ENCODE measurements around the gene NEDD1. TPM values are rescaled to one million over a fixed set of nuclear protein-coding genes. Genes with fewer than 3 reads are reported as not detected.

The NEDD1 gene, protein sequence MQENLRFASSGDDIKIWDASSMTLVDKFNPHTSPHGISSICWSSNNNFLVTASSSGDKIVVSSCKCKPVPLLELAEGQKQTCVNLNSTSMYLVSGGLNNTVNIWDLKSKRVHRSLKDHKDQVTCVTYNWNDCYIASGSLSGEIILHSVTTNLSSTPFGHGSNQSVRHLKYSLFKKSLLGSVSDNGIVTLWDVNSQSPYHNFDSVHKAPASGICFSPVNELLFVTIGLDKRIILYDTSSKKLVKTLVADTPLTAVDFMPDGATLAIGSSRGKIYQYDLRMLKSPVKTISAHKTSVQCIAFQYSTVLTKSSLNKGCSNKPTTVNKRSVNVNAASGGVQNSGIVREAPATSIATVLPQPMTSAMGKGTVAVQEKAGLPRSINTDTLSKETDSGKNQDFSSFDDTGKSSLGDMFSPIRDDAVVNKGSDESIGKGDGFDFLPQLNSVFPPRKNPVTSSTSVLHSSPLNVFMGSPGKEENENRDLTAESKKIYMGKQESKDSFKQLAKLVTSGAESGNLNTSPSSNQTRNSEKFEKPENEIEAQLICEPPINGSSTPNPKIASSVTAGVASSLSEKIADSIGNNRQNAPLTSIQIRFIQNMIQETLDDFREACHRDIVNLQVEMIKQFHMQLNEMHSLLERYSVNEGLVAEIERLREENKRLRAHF
- 29.4 and 35.8 TPM in 2 replicates for total RNA-seq

DNA sequence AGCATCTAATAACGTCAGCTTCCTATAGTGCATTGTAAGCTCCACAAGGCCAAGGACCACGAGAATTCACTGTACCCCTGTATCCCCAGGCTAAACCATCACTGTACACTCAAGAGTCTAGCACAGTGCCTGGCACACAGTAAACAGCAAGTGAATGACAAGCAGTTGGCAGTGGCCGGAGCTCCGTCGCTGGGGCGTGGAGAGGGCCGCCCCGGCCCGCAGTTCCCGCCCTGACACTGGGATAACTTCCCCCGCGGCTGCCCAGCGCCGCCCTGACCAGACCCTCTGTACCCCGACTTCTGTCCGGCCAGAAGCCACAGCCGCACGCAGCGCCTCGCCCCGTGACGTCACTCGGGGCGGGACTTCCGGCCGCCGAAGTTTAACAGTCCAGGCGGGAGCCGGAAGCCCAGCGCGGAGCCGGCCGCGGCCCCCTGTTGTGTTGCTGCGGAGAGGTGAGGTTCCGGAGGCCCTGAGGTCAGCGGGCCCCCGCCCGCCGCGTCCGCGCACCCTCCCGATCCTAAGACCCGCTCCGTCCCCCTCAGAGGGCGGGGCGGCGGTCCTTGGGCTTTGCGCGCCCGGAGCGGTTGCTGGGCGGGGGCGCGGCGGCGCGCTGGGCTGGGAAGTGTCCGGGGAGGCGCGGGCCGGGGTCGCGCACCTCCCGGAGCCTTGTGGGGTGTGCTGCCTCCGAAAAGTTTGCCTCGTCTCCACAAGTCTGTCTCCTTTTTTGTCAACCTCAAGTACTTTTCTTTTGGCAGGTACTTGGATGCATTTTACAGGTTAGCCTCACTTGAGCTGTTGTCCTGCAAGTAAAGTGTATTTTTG lies at the start of gene NEDD1:
Gene NEDD1 (plus strand): TSS at position 409 of the 822 bp plus-strand sequence. CDS start 2,503 bp downstream, outside the sequence.

Small RNA genes lying within 50 kb of the gene (small RNA-seq; reads per million reads assigned to genes)
- gene RF00019: not detected

Data from articular chondrocyte of knee joint (primary cell).